GM10266 (cell line): Measurements from ENCODE around the gene LHX8.

Experiments used
- DNase-seq: peaks from one replicate; pipeline ENCODE4 v3.0.0; 2012; ENCODE audit errors: extremely low spot score
- TF ChIP-seq, protein P1 (sequence below): IDR thresholded peaks from 2 replicates; pipeline ENCODE4 v1.5.1; 2012; ENCODE audit warnings: mild to moderate bottlenecking, low read depth; ENCODE audit not compliant: control insufficient read depth, insufficient read depth; ENCODE audit errors: missing control alignments

LHX8 gene

GRCh38 chr1:75198761-75199160, 64.6 kb downstream of the LHX8 start:
- no peak for DNase-seq
- TF ChIP-seq, protein P1, sequence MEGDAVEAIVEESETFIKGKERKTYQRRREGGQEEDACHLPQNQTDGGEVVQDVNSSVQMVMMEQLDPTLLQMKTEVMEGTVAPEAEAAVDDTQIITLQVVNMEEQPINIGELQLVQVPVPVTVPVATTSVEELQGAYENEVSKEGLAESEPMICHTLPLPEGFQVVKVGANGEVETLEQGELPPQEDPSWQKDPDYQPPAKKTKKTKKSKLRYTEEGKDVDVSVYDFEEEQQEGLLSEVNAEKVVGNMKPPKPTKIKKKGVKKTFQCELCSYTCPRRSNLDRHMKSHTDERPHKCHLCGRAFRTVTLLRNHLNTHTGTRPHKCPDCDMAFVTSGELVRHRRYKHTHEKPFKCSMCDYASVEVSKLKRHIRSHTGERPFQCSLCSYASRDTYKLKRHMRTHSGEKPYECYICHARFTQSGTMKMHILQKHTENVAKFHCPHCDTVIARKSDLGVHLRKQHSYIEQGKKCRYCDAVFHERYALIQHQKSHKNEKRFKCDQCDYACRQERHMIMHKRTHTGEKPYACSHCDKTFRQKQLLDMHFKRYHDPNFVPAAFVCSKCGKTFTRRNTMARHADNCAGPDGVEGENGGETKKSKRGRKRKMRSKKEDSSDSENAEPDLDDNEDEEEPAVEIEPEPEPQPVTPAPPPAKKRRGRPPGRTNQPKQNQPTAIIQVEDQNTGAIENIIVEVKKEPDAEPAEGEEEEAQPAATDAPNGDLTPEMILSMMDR, result no peak

DNA sequence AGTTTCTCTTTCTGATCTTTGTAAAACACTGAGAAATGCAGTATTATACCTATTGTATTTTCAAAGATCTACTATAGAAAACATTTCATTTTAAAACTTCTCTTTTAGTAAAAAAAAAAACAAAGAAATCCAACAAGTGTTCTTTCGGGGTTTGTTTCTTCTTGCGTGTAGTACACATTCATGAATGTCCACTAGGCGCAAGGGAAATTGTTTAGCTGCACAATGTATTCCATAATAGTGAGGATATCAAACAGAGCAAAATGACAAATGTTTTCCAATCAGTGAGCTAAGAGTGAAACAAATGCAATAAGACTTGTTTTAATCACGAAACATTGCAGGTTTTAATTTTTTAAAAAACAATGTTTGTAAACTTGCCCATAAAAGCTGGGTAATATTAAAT, 68.6 kb downstream of the LHX8 start:
- TF ChIP-seq, protein P1, result no peak

DNA sequence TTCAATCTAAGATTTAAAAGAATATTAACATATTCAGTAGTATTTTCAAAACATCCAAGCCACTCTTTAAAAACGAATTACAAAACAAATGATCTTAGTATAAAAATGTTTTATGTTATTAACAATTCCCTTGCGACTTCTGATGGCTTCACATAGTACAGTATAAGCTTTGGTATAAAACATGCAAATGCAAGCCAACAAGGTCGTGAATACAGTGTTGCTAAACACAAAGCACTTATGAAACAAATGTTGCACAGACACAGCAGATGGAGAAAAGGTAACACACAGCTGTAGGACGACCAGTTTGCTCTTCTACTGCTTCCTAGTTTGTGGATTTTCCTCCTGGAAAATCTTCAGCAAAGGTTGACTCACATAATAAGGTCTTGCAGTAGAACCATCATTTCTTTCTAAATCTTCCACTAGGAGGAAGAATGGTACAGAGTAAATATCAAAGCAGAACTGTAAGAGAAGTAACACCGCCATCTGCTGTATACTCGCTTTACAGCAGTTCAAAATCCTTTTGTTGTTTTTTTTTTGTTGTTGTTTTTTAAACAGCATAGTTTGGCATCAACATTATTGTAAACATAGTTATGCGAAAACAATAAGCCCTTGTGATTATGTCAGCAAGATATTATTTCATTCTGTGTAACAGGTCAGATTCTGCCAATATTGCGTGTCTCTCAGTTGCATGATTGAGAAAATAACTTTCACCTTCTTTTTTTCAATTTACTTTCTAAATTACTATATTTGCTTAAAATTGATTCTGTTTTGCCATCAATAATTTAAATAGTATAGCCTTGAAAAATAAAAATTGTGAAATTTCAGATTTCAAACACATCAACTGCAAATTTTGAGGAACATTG, 69.5 kb downstream of the LHX8 start:
- TF ChIP-seq, protein P1, result peak; percentile 58
- peak; percentile 15 for DNase-seq

More for the DNA sequence above, 68.6 kb downstream of the LHX8 start:
- DNase-seq, result no peak

DNA sequence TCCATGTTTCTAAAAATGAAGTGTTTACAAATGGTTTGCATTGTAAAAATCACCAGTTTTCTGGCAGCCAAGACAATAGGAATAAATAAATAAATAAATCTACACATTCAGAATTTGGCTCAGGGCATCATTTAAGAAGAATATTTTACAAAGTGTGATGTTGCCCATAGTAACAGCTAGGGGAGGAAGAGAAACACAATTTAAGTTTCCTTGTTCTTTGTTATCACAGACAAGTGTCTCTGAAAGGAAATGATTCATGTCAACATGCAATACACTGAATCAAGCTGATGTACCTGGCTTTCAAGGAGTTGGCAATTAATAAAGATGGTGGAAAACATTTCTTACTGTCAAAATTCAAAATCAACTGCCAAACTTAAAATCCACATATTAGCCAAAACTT, 74.7 kb downstream of the LHX8 start:
- DNase-seq, result no peak
- TF ChIP-seq, protein P1, result no peak
